WTC11 (cell line): Measurements from ENCODE around the gene AIF1. TPM values are rescaled to one million over a fixed set of nuclear protein-coding genes. Genes with fewer than 3 reads are reported as not detected.

ENCODE experiments used
- ATAC-seq: fragments of 200-7000 bp; cut with Tn5 transposase; 2 replicates; pipeline ENCODE4 v1.10.0; 2021; ENCODE audit warnings: mild to moderate bottlenecking, moderate library complexity
- CTCF ChIA-PET: fragments of 300-600 bp; sonication (Branson Sonifier 250); formaldehyde crosslinking; loops from one replicate; lab custom pipeline; 2021; ENCODE audit warnings: antibody characterized with exemption; lab: Charles Lee
- POLR2A ChIA-PET: fragments of 350-600 bp; sonication (Branson Sonifier 250); formaldehyde crosslinking; loops from one replicate; lab custom pipeline; 2021; ENCODE audit warnings: antibody characterized with exemption; lab: Charles Lee
- DNase-seq: peaks from one replicate; pipeline ENCODE4 v3.0.0; 2021; ENCODE audit warnings: low spot score
- H3K27ac Mint-ChIP-seq: 2 replicates; pipeline ENCODE4 v1.8.0; 2021; ENCODE audit warnings: mixed read lengths
- H3K27me3 Mint-ChIP-seq: 2 replicates; pipeline ENCODE4 v1.8.0; 2021; ENCODE audit warnings: low read depth, mild to moderate bottlenecking, moderate library complexity, mixed read lengths
- H3K36me3 Mint-ChIP-seq: 2 replicates; pipeline ENCODE4 v1.8.0; 2021; ENCODE audit warnings: mixed read lengths
- H3K4me1 Mint-ChIP-seq: 2 replicates; pipeline ENCODE4 v1.8.0; 2022; ENCODE audit warnings: mixed read lengths
- H3K4me3 Mint-ChIP-seq: 2 replicates; pipeline ENCODE4 v1.8.0; 2021; ENCODE audit warnings: mild to moderate bottlenecking, moderate library complexity, mixed read lengths
- H3K9me3 Mint-ChIP-seq: 2 replicates; pipeline ENCODE4 v1.8.0; 2021; ENCODE audit warnings: mixed read lengths
- ARID4B ChIP-seq: sonication (generic); formaldehyde crosslinking; IDR thresholded peaks from 2 replicates; pipeline ENCODE4 v1.8.0; 2023; ENCODE audit warnings: missing genetic modification reagents, mild to moderate bottlenecking, borderline replicate concordance
- ATF2 ChIP-seq: sonication (generic); formaldehyde crosslinking; IDR thresholded peaks from 2 replicates; pipeline ENCODE4 v1.8.1; 2022; ENCODE audit warnings: low read depth, missing genetic modification reagents, borderline replicate concordance
- CBFB ChIP-seq: sonication (generic); formaldehyde crosslinking; IDR thresholded peaks from 2 replicates; pipeline ENCODE4 v1.8.1; 2022; ENCODE audit warnings: mild to moderate bottlenecking, low read depth, missing genetic modification reagents
- CREM ChIP-seq: sonication (generic); formaldehyde crosslinking; IDR thresholded peaks from 2 replicates; pipeline ENCODE4 v1.8.1; 2022; ENCODE audit warnings: mild to moderate bottlenecking, missing genetic modification reagents, moderate library complexity
- CTCF ChIP-seq: fragments of 200-600 bp; IDR thresholded peaks from 2 replicates; pipeline ENCODE4 v1.8.0; 2022; ENCODE audit warnings: antibody characterized with exemption
- E2F1 ChIP-seq: sonication (generic); formaldehyde crosslinking; IDR thresholded peaks from 2 replicates; pipeline ENCODE4 v1.8.0; 2022; ENCODE audit warnings: mild to moderate bottlenecking, missing genetic modification reagents
- FOXK1 ChIP-seq: sonication (generic); formaldehyde crosslinking; IDR thresholded peaks from 2 replicates; pipeline ENCODE4 v1.8.0; 2022; ENCODE audit warnings: mild to moderate bottlenecking, moderate library complexity, missing genetic modification reagents
- HMGA2 ChIP-seq: fragments of 250-450 bp; sonication (Bioruptor Pico); IDR thresholded peaks from 2 replicates; pipeline ENCODE4 v1.4.0; 2021; ENCODE audit warnings: mild to moderate bottlenecking, moderate library complexity
- IRF1 ChIP-seq: sonication (generic); formaldehyde crosslinking; IDR thresholded peaks from 2 replicates; pipeline ENCODE4 v1.8.0; 2023; ENCODE audit warnings: missing genetic modification reagents
- JAZF1 ChIP-seq: fragments of 250-450 bp; sonication (Bioruptor Pico); IDR thresholded peaks from 2 replicates; pipeline ENCODE4 v1.9.0; 2021; ENCODE audit warnings: moderate library complexity, mild to moderate bottlenecking, inconsistent platforms
- JUN ChIP-seq: sonication (generic); formaldehyde crosslinking; IDR thresholded peaks from 2 replicates; pipeline ENCODE4 v1.8.0; 2023; ENCODE audit warnings: mild to moderate bottlenecking, missing genetic modification reagents
- MLX ChIP-seq: sonication (generic); formaldehyde crosslinking; IDR thresholded peaks from 2 replicates; pipeline ENCODE4 v1.8.1; 2023; ENCODE audit warnings: mild to moderate bottlenecking, missing genetic modification reagents, moderate library complexity
- MYBL2 ChIP-seq: sonication (generic); formaldehyde crosslinking; IDR thresholded peaks from 2 replicates; pipeline ENCODE4 v1.8.1; 2023; ENCODE audit warnings: mild to moderate bottlenecking, moderate library complexity, missing genetic modification reagents
- OVOL2 ChIP-seq: fragments of 250-450 bp; sonication (Bioruptor Pico); IDR thresholded peaks from 2 replicates; pipeline ENCODE4 v1.9.0; 2021; ENCODE audit warnings: mild to moderate bottlenecking, borderline replicate concordance
- ZNF281 ChIP-seq: sonication (generic); formaldehyde crosslinking; IDR thresholded peaks from 2 replicates; pipeline ENCODE4 v1.8.0; 2023; ENCODE audit warnings: mild to moderate bottlenecking, missing genetic modification reagents
- total RNA-seq: library from RNA; stranded (reverse); gene quantifications from 3 replicates; pipeline ENCODE4 v1.2.3, GENCODE V29; 2021

AIF1 gene
- total RNA-seq, 1 experiment from 2014 or later: 5.4 TPM

- no peak for TF ChIP-seq MLX
Measured at GRCh38 chr6:31660381-31661261, 45.6 kb downstream of the AIF1 start, which contains the start of gene C6orf47 (continued).

GRCh38 chr6:31661262-31662123 lies 46.5 kb downstream of the AIF1 start:
- POLR2A ChIA-PET: interaction anchor here (0.7 to 1.4 kb wide), 8 partner anchors 9 to 166 kb away, joined by 3 to 11 read pairs (median 4); partner anchors contain the start of genes ABHD16A, BAG6, DDAH2 and DDX39B
- Mint-ChIP-seq H3K4me3 (peak overlapping the region; percentile 89), H3K36me3 (peaks cover 27% of the 10 kb centered on the region), H3K4me1 (peaks cover 40% of the 10 kb centered on the region), H3K27me3 (no peaks in the 10 kb centered on the region), H3K9me3 (no peaks in the 10 kb centered on the region), H3K27ac (peak overlapping the region; percentile 91)
- TF ChIP-seq JAZF1 (CRISPR knock-in tag): no peak
- no peak for TF ChIP-seq ZNF281 (CRISPR knock-in tag)
- no peak for TF ChIP-seq OVOL2
- no peak for TF ChIP-seq FOXK1
- no peak for TF ChIP-seq HMGA2
- no peak for TF ChIP-seq ARID4B (CRISPR knock-in tag)
- no peak for TF ChIP-seq CBFB (CRISPR knock-in tag)
- TF ChIP-seq CTCF: no peak
- no peak for TF ChIP-seq IRF1 (CRISPR knock-in tag)
- TF ChIP-seq MYBL2 (CRISPR knock-in tag): no peak
- no peak for TF ChIP-seq CREM
- no peak for TF ChIP-seq ATF2 (CRISPR knock-in tag)
- TF ChIP-seq E2F1: no peak
- no peak for TF ChIP-seq JUN (CRISPR knock-in tag)
- DNase-seq (no peak), ATAC-seq (no peak)
- CTCF ChIA-PET: interaction anchor here (0.6 to 2.2 kb wide), 17 partner anchors 9 to 291 kb away, joined by 3 to 14 read pairs (median 6); partner anchors contain the start of genes ATP6V1G2, BAG6, CLIC1 and DDAH2
